HG02763 (cell line): Measurements from ENCODE around the gene DNAJC12.
"Not testable (repeated sequence)": the region's sequence is repeated elsewhere in the genome, so short reads cannot be mapped to it uniquely, and the experiment has no call there.

Source experiments
- ATAC-seq: cut with Tn5 transposase; IDR thresholded peaks from one replicate; pipeline ENCODE4 v1.9.1; 2021; ENCODE audit warnings: mild to moderate bottlenecking, moderate library complexity; ENCODE audit not compliant: unreplicated experiment

The DNAJC12 gene

GRCh38 chr10:67794256-67794655 lies 43.7 kb downstream of the DNAJC12 start:
- no peak for ATAC-seq

- no peak for ATAC-seq
These were observed 44.7 kb downstream of the DNAJC12 start for GRCh38 chr10:67793313-67793712.

- ATAC-seq = no peak
These were observed 45.3 kb downstream of the DNAJC12 start for GRCh38 chr10:67792653-67793052.

GRCh38 chr10:67790534-67791408 lies 47.2 kb downstream of the DNAJC12 start:
- ATAC-seq = peak; percentile 49

- ATAC-seq = no peak
These were observed 48.2 kb downstream of the DNAJC12 start for GRCh38 chr10:67789769-67790168.

GRCh38 chr10:67788028-67788886 lies 49.7 kb downstream of the DNAJC12 start:
- peak; percentile 65 for ATAC-seq

- no peak for ATAC-seq
These were observed 52.9 kb downstream of the DNAJC12 start for GRCh38 chr10:67785098-67785497.

GRCh38 chr10:67784474-67784873 lies 53.5 kb downstream of the DNAJC12 start:
- no peak for ATAC-seq

GRCh38 chr10:67783606-67784294 lies 54.2 kb downstream of the DNAJC12 start:
- ATAC-seq = peak; percentile 33

GRCh38 chr10:67782530-67782929 lies 55.5 kb downstream of the DNAJC12 start:
- no peak for ATAC-seq

GRCh38 chr10:67780759-67781538 lies 57.0 kb downstream of the DNAJC12 start:
- ATAC-seq = peak; percentile 91

- ATAC-seq = not testable (repeated sequence)
These were observed 57.8 kb downstream of the DNAJC12 start for GRCh38 chr10:67780204-67780621.

GRCh38 chr10:67779465-67780203 lies 58.4 kb downstream of the DNAJC12 start:
- peak; percentile 33 for ATAC-seq

- no peak for ATAC-seq
These were observed 61.6 kb downstream of the DNAJC12 start for GRCh38 chr10:67776371-67776770.

- ATAC-seq = no peak
These were observed 62.7 kb downstream of the DNAJC12 start for GRCh38 chr10:67775279-67775678.

GRCh38 chr10:67772894-67773511 lies 65.0 kb downstream of the DNAJC12 start:
- peak; percentile 94 for ATAC-seq

- ATAC-seq = no peak
These were observed 65.8 kb downstream of the DNAJC12 start for GRCh38 chr10:67772151-67772550.

- no peak for ATAC-seq
These were observed 66.8 kb downstream of the DNAJC12 start for GRCh38 chr10:67771200-67771599.

- peak; percentile 70 for ATAC-seq
These were observed 67.5 kb downstream of the DNAJC12 start for GRCh38 chr10:67770537-67770936.
